ENCODE results near the gene CACNA2D3. TPM values are rescaled to one million over a fixed set of nuclear protein-coding genes. Genes with fewer than 3 reads are reported as not detected.

Gene CACNA2D3
- total RNA-seq, 1 donor from 2014 or later: 3.6 TPM

DNA sequence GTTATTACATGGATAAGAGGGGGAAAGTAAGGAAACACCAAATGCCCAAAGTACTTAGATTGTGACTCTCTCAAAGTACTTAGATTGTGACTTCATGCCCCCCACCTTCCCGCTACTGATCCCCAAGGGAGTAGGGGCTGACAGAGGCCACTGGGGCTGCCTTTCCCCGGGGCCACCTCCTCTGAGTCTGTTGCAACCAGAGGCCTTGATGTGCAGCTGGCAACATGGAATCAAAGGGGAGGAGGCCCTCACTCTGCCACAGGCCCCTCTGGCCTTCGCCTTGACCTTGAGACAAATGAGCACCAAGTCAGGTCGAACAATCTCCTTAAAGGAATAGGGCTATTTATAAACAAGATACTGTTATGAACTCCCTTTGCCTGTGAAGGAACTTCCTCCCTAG, 743.0 kb downstream of the CACNA2D3 start:
- Histone ChIP-seq H3K4me3 (no peak overlapping the region), H3K9me3 (no peaks in the 10 kb centered on the region), H3K4me1 (no peaks in the 10 kb centered on the region), H3K27me3 (ENCODE audit: low read depth) (no peaks in the 10 kb centered on the region), H3K36me3 (no peaks in the 10 kb centered on the region), H3K27ac (no peak overlapping the region)
- intact Hi-C loops (cut with DNase I): no loop called here
- ATAC-seq: no peak
- TF ChIP-seq, protein P1, sequence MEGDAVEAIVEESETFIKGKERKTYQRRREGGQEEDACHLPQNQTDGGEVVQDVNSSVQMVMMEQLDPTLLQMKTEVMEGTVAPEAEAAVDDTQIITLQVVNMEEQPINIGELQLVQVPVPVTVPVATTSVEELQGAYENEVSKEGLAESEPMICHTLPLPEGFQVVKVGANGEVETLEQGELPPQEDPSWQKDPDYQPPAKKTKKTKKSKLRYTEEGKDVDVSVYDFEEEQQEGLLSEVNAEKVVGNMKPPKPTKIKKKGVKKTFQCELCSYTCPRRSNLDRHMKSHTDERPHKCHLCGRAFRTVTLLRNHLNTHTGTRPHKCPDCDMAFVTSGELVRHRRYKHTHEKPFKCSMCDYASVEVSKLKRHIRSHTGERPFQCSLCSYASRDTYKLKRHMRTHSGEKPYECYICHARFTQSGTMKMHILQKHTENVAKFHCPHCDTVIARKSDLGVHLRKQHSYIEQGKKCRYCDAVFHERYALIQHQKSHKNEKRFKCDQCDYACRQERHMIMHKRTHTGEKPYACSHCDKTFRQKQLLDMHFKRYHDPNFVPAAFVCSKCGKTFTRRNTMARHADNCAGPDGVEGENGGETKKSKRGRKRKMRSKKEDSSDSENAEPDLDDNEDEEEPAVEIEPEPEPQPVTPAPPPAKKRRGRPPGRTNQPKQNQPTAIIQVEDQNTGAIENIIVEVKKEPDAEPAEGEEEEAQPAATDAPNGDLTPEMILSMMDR (IDR thresholded peaks at IDR 0.05): no peak
- no peak for DNase-seq

DNA sequence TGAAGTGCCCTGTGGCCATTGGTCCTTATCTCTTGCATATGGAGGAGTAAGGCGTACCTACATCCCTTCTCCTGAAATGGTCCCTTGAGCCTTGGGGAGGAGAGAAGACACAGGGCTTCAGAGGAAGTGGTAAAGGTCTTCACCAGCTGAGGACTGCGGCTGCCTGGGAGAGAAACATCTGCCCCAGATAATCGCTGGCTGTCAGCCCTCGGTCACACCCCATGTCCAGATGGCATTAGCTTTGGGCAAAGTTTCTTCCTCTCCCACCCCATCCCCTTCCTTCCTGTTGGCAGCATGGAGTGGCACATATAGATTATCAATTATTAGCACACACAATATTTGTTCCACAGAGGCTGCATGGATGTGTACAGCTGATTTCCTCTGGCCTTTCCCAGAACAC, 743.9 kb downstream of the CACNA2D3 start:
- no peak for DNase-seq
- Histone ChIP-seq H3K9me3 (no peaks in the 10 kb centered on the region), H3K27me3 (ENCODE audit: low read depth) (no peaks in the 10 kb centered on the region), H3K4me1 (no peaks in the 10 kb centered on the region), H3K27ac (no peak overlapping the region), H3K4me3 (no peak overlapping the region), H3K36me3 (no peaks in the 10 kb centered on the region)
- TF ChIP-seq, protein P1 (IDR thresholded peaks at IDR 0.05): no peak
- ATAC-seq: no peak
- intact Hi-C loops (cut with DNase I): no loop called here

DNA sequence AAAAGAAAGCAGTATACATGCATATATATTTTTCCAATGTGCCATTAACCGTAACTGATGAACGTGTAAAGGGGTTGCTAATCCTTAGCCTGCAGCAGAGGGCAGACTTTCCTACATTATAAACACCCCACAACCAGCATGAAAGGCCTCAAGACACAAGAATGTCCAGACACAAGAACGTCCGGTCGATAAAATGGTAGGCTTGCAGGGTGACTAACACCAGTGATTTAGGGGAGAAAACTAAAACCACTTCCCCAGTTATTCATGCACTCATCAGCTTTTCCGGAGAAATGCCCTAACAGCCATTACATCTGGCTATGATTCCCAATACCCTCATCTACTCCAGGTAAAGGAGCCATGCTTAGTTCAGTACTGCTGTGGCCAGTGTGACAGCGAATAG, 748.1 kb downstream of the CACNA2D3 start:
- no peaks in the 10 kb centered on the region for H3K36me3 ChIP-seq
- H3K27me3 ChIP-seq (ENCODE audit: low read depth): no peaks in the 10 kb centered on the region
- H3K27ac ChIP-seq: no peak overlapping the region
- TF ChIP-seq, protein P1 (IDR thresholded peaks at IDR 0.05): peak; percentile 30
- no peak overlapping the region for H3K4me3 ChIP-seq
- ATAC-seq: peak; percentile 63 to 65
- no peaks in the 10 kb centered on the region for H3K9me3 ChIP-seq
- DNase-seq: no peak
- H3K4me1 ChIP-seq: no peaks in the 10 kb centered on the region
- intact Hi-C loops (cut with DNase I): no loop called here

DNA sequence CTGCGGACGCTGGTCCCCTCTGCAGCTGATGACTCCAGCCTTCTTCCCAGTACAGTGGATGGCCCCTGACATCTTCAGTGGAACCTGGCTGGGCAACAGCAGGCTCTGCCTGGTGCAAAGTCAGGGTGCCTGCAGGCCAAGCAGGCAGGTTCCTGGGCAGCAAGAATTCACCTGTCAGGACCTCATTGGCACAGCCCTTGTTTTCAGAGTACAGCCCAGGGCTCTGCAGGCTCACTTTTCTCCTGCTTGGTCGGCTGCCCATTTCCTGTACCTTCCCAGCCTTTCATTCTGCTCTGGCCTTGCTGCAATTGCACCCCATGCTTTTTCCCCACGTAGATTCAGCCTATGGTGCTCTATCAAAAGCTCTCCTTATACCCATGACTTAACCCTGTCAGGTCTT, 749.5 kb downstream of the CACNA2D3 start:
- no peaks in the 10 kb centered on the region for H3K36me3 ChIP-seq
- DNase-seq: no peak
- H3K4me3 ChIP-seq: no peak overlapping the region
- TF ChIP-seq, protein P1 (IDR thresholded peaks at IDR 0.05): no peak
- intact Hi-C loops (cut with DNase I): no loop called here
- H3K27me3 ChIP-seq (ENCODE audit: low read depth): no peaks in the 10 kb centered on the region
- H3K27ac ChIP-seq: no peak overlapping the region
- no peaks in the 10 kb centered on the region for H3K4me1 ChIP-seq
- H3K9me3 ChIP-seq: no peaks in the 10 kb centered on the region
- ATAC-seq: no peak

DNA sequence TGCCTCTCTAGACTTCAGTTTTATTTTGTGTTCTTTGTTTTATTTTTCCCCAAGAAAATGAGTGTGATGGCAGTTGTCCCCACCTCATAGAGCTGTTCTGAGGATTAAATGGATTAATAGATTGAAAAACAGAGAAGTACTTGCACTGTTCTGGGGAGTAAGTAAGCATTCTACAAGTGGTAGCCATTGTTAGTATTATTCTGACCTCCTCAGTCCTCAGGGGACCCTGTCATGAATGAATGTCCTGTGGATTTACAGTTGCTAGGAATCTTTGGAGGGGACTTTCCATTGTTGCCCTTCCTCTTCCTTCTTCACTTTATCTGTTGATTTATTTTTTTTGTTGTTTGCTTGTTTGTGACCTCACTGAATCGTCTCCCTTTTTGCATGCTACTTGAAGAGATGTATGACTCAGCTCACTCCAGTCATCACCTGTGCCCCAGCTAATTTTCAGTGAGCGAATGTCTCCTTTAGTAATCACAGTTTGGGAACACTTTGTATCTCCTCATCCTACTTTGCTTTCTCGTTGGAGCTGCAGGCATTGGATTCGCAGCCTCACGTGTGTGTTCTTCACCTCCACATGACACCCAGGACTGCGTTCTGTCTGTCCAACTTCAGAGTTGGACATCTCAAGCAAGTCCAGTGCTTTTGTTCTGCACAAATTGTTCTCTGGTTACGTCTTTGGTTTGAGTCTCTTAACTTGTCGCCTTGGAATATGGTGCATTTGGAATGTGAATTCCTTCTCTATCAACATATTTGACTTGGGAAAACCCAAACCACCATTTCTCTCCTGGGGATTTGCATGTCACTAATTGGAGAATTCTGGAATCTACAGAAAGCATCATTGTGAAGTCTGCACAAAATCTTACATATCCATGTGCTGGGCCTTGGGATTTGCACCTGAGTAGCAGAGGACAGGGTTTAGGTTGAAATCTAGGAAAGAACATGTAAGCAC, 751.0 kb downstream of the CACNA2D3 start:
- Histone ChIP-seq H3K4me3 (no peak overlapping the region), H3K4me1 (no peaks in the 10 kb centered on the region), H3K36me3 (no peaks in the 10 kb centered on the region), H3K27me3 (ENCODE audit: low read depth) (no peaks in the 10 kb centered on the region), H3K27ac (no peak overlapping the region), H3K9me3 (no peaks in the 10 kb centered on the region)
- ATAC-seq (no peak), DNase-seq (no peak)
- TF ChIP-seq, protein P1 (IDR thresholded peaks at IDR 0.05): no peak
- intact Hi-C loops (cut with DNase I): no loop called here
